A549 (cell line): ENCODE measurements around the gene AUTS2. TPM values are rescaled to one million over a fixed set of nuclear protein-coding genes. Genes with fewer than 3 reads are reported as not detected.

ENCODE experiments used
- ATAC-seq, 2 experiments: fragments of 200-7000 bp in 1 of 2; fragments of >200 bp in 1 of 2; cut with Nextera tagmentation in 1 of 2; cut with Tn5 transposase in 1 of 2; 3 replicates each; pipeline versions ENCODE4 v1.8.0 to v1.9.1; 2018 to 2020; ENCODE audit warnings: mild to moderate bottlenecking in 1 of 2, moderate library complexity in 1 of 2
- CTCF ChIA-PET: fragments of 300-600 bp; sonication (Branson Sonifier 250); formaldehyde crosslinking; extraction: SDS; loops from one replicate; lab custom pipeline; 2021; ENCODE audit warnings: antibody characterized with exemption, inconsistent platforms; lab: Yijun Ruan, JAX
- POLR2A ChIA-PET: fragments of 350-600 bp; formaldehyde crosslinking; extraction: SDS; loops from one replicate; lab custom pipeline; 2021; ENCODE audit warnings: antibody characterized with exemption, inconsistent platforms; lab: Yijun Ruan, JAX
- DNase-seq, 2 experiments: peaks; one replicate each; pipeline versions ENCODE4 v3.0.0 to v3.0.0-alpha.2; 2011 to 2016; ENCODE audit warnings: low read depth in 1 of 2, low spot score in 1 of 2
- FAIRE-seq: peaks from 2 replicates; lab custom pipeline; 2011; peaks lifted over from hg19 to GRCh38; lab: Jason Lieb, UNC
- H3K27ac ChIP-seq, 2 experiments: fragments of >200 bp; sonication (Bioruptor Twin); formaldehyde crosslinking; 3 replicates each; pipeline ENCODE4 v1.5.1; 2016 to 2017
- H3K4me1 ChIP-seq: fragments of >200 bp; sonication (Bioruptor Twin); formaldehyde crosslinking; 3 replicates; pipeline ENCODE4 v1.6.1; 2016
- H3K4me2 ChIP-seq: fragments of >200 bp; sonication (Bioruptor Twin); formaldehyde crosslinking; 3 replicates; pipeline ENCODE4 v1.6.1; 2016
- H3K4me3 ChIP-seq: fragments of >200 bp; sonication (Bioruptor Twin); formaldehyde crosslinking; 3 replicates; pipeline ENCODE4 v1.5.1; 2016
- H3K9me3 ChIP-seq: fragments of >200 bp; sonication (Bioruptor Twin); formaldehyde crosslinking; 3 replicates; pipeline ENCODE4 v1.6.1; 2016
- CHD2 ChIP-seq: fragments of 150-350 bp; IDR thresholded peaks from 2 replicates; pipeline ENCODE4 v1.6.1; 2014; ENCODE audit warnings: low read length; ENCODE audit not compliant: partially characterized antibody
- EHF ChIP-seq: fragments of 250-450 bp; sonication (Bioruptor Pico); IDR thresholded peaks from 2 replicates; pipeline ENCODE4 v1.5.0; 2020; ENCODE audit warnings: mild to moderate bottlenecking
- EHMT2 ChIP-seq: fragments of 200-600 bp; sonication (generic); IDR thresholded peaks from 2 replicates; pipeline ENCODE4 v1.6.1; 2016; ENCODE audit warnings: antibody characterized with exemption, low read depth, mild to moderate bottlenecking, moderate library complexity
- ESRRA ChIP-seq: fragments of 150-350 bp; IDR thresholded peaks from 2 replicates; pipeline ENCODE4 v1.6.1; 2014; ENCODE audit warnings: mild to moderate bottlenecking, low read length, borderline replicate concordance
- FOSL2 ChIP-seq, 2 experiments: fragments of 450-650 bp in 1 of 2; fragments of >200 bp in 1 of 2; sonication (Bioruptor Twin) in 1 of 2; formaldehyde crosslinking; IDR thresholded peaks; 2 replicates each; pipeline versions ENCODE4 v1.5.0 to v1.6.1; 2016 to 2020; ENCODE audit warnings: mild to moderate bottlenecking in 1 of 2, moderate library complexity in 1 of 2
- GATA3 ChIP-seq: IDR thresholded peaks from 2 replicates; pipeline ENCODE4 v1.6.1; 2012; ENCODE audit warnings: borderline replicate concordance
- KDM1A ChIP-seq: fragments of 200-600 bp; sonication (generic); IDR thresholded peaks from 2 replicates; pipeline ENCODE4 v1.6.1; 2016; ENCODE audit warnings: low read depth, mild to moderate bottlenecking
- MAZ ChIP-seq: fragments of 150-350 bp; IDR thresholded peaks from 2 replicates; pipeline ENCODE4 v1.6.1; 2014; ENCODE audit warnings: antibody characterized with exemption, low read depth, low read length, borderline replicate concordance
- MYC ChIP-seq: IDR thresholded peaks from 2 replicates; pipeline ENCODE4 v1.6.1; 2012; ENCODE audit warnings: mild to moderate bottlenecking, inconsistent platforms, low read length, improper control_type of control experiment, borderline replicate concordance
- NFE2L2 ChIP-seq: fragments of 150-350 bp; conservative IDR thresholded peaks from 2 replicates; pipeline ENCODE4 v1.6.1; 2014; ENCODE audit warnings: low read length
- NR3C1 ChIP-seq: fragments of >200 bp; sonication (Bioruptor Twin); formaldehyde crosslinking; IDR thresholded peaks from 3 replicates; pipeline ENCODE4 v1.6.1; 2017
- PHF8 ChIP-seq: fragments of 200-600 bp; sonication (generic); IDR thresholded peaks from 2 replicates; pipeline ENCODE4 v1.6.1; 2016; ENCODE audit warnings: low read depth, mild to moderate bottlenecking, antibody characterized with exemption, moderate library complexity, borderline replicate concordance
- RFX5 ChIP-seq: fragments of 450-650 bp; IDR thresholded peaks from 2 replicates; pipeline ENCODE4 v1.7.1; 2014; ENCODE audit warnings: antibody characterized with exemption, mild to moderate bottlenecking, moderate library complexity
- SREBF2 ChIP-seq: fragments of 450-650 bp; IDR thresholded peaks from 2 replicates; pipeline ENCODE4 v1.6.1; 2014; ENCODE audit warnings: mild to moderate bottlenecking, moderate library complexity
- ZFP36 ChIP-seq: fragments of 450-650 bp; IDR thresholded peaks from 2 replicates; pipeline ENCODE4 v1.6.1; 2014; ENCODE audit warnings: borderline replicate concordance; ENCODE audit not compliant: partially characterized antibody
- WGBS: methylation state at CpG from one replicate; pipeline ENCODE4 v1.1.6; 2017; ENCODE audit errors: missing lambda C conversion rate; 5-methylcytosine and 5-hydroxymethylcytosine counted together
- polyA plus RNA-seq, 4 experiments: library from polyadenylated mRNA; depleted of rRNA in 3 of 4; stranded (reverse); fragments of >200 nt; fragmentation: RNase III in 1 of 4; extraction: RNeasy Plus Mini Kit Qiagen cat#74134 plus additional on column Dnase treatment in 1 of 4; gene quantifications; 2 replicates in 3 of 4; 3 replicates in 1 of 4; pipeline ENCODE4 v1.2.3, GENCODE V29; 2011 to 2017
- TF ChIP-seq, protein P1 (sequence below): fragments of >200 bp; sonication (Bioruptor Twin); formaldehyde crosslinking; IDR thresholded peaks from 3 replicates; pipeline ENCODE4 v1.6.1; 2016
- TF ChIP-seq, protein P2 (sequence below): IDR thresholded peaks from 2 replicates; pipeline ENCODE4 v1.6.1; 2012; ENCODE audit warnings: low read depth, borderline replicate concordance
- TF ChIP-seq, protein P3 (sequence below): fragments of 150-350 bp; IDR thresholded peaks from 2 replicates; pipeline ENCODE4 v1.6.1; 2014; ENCODE audit warnings: low read depth, mild to moderate bottlenecking, low read length

Gene AUTS2
- polyA plus RNA-seq, 2 of the 4 experiments (the other 2 are of a cell fraction), result 1.6 to 3.6 TPM

DNA sequence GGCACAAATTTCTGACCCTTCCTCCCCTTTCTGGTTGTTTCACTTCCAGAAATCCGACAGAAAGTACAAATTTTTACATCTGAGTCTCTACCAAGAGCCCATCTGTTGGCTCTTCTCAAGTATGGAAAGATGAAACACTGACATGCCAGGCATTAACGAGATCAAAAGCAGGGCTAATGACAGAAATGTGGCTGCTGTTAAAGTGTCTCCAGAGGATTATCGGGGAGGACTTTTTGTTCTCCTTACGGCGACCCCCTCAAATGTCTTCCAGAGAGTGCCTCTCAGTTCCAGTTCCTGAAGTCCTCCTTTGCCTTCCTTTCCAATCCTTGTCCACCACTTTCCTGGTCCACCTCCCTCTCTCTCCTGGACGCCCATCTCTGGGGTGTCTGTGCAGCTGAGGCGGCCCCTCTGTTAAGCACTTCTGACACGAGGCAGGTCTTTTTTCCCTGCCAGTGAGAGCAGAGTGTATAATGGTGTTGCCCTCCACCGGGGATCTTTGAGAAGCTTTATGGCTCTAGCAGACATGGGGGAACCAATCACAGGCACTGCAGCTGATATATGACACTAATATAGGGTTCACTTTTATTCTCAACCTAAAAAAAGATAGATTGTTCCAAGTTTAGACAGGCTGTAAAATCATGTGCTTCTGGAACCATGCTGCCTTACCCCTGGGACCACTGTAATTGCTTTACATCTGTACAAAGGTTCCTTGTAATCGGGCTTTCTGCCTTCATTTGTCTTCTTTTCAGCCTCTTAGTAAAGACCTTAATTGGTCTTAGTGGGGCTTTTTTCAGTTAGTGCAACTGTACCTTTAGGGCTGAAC lies 757.1 kb downstream of the AUTS2 start (continued):
- TF ChIP-seq EHF (CRISPR knock-in tag), result no peak
- no peak for TF ChIP-seq ESRRA
- TF ChIP-seq NR3C1, result no peak
- TF ChIP-seq, protein P1, sequence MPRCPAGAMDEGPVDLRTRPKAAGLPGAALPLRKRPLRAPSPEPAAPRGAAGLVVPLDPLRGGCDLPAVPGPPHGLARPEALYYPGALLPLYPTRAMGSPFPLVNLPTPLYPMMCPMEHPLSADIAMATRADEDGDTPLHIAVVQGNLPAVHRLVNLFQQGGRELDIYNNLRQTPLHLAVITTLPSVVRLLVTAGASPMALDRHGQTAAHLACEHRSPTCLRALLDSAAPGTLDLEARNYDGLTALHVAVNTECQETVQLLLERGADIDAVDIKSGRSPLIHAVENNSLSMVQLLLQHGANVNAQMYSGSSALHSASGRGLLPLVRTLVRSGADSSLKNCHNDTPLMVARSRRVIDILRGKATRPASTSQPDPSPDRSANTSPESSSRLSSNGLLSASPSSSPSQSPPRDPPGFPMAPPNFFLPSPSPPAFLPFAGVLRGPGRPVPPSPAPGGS, result no peak
- no peak for TF ChIP-seq PHF8

DNA sequence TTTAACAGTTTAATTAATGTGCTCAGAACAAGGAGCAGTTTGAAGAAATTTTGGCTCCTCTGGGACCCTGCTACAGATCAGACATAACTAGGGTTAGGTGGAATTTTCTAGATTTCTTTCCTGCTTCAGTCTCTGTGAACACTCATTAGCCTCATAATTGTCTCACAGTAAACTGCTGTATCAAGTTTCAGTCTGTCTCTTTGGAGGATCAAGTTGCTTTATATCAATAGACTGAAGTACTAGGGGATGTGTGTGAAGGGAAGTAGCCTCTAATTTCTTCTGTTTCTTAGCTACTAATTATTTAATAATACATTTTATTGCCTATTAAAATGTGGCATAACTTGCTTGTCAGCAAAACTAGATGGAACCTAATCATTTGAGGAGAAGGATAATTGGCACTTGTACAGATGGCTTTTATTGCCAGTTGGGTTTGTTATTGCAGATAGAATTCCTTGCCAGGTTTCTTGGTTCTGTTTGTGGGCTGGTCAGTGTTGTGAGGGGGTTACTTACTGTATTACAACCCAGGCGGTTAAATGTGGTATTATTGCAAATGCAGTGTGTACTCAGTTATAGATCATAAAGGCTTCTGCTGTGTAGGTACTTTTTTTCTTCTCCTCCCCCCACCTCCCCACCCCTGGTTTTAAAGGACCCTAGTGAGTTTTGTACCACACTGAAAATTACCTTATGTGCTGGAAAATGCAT lies 758.0 kb downstream of the AUTS2 start:
- Histone ChIP-seq H3K4me2 (no peak overlapping the region), H3K9me3 (no peaks in the 10 kb centered on the region), H3K27ac (no peak overlapping the region), H3K4me3 (no peak overlapping the region), H3K4me1 (no peaks in the 10 kb centered on the region)
- ATAC-seq (no peak), DNase-seq (no peak), FAIRE-seq (no peak)
- ChIA-PET CTCF (no interaction called here), POLR2A (no interaction called here)
- 96% methylated on average over 1 of the region's 1 CpG for WGBS
- no peak for TF ChIP-seq CHD2
- TF ChIP-seq MYC, result no peak
- TF ChIP-seq RFX5, result no peak
- TF ChIP-seq SREBF2, result no peak
- TF ChIP-seq, protein P2, sequence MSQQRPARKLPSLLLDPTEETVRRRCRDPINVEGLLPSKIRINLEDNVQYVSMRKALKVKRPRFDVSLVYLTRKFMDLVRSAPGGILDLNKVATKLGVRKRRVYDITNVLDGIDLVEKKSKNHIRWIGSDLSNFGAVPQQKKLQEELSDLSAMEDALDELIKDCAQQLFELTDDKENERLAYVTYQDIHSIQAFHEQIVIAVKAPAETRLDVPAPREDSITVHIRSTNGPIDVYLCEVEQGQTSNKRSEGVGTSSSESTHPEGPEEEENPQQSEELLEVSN, result no peak
- TF ChIP-seq ZFP36, result no peak

DNA sequence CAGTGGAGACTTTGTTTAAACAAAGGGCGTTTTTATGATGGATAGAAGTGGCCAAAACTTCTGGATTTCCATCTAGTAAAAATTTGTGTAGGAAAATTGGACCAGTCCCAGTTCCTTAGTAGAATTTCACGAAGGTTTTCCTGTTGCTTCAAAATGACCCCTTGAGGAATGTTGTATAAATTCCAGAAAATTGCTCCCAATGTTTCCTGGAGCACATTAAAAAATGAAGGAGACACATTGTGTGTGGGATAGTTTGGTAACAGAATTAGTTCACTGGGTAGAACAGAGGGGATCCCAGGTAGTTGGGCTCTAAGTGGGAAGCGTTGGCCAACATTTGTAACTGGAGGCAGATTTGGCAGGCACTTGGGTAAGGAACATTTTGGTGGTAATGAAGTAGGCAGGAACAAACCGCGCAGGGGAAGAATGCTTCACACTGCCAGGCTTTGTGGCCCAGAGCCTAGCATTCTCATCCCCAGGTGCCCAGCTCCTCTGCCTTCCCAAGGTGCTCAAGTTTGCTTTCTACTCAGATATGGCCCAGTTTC lies 758.6 kb downstream of the AUTS2 start:
- H3K9me3 ChIP-seq, result no peaks in the 10 kb centered on the region
- FAIRE-seq (no peak), ATAC-seq (no peak), DNase-seq (no peak)
- WGBS, result 40% methylated on average over 5 of the region's 5 CpGs
- H3K4me3 ChIP-seq, result no peak overlapping the region
- TF ChIP-seq, protein P3, sequence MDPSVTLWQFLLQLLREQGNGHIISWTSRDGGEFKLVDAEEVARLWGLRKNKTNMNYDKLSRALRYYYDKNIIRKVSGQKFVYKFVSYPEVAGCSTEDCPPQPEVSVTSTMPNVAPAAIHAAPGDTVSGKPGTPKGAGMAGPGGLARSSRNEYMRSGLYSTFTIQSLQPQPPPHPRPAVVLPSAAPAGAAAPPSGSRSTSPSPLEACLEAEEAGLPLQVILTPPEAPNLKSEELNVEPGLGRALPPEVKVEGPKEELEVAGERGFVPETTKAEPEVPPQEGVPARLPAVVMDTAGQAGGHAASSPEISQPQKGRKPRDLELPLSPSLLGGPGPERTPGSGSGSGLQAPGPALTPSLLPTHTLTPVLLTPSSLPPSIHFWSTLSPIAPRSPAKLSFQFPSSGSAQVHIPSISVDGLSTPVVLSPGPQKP, result no peak
- TF ChIP-seq EHMT2, result no peak
- no peak for TF ChIP-seq MAZ
- no peaks in the 10 kb centered on the region for H3K4me1 ChIP-seq
- POLR2A ChIA-PET, result no interaction called here
- H3K4me2 ChIP-seq, result no peak overlapping the region
- CTCF ChIA-PET, result no interaction called here
- H3K27ac ChIP-seq, result no peak overlapping the region

DNA sequence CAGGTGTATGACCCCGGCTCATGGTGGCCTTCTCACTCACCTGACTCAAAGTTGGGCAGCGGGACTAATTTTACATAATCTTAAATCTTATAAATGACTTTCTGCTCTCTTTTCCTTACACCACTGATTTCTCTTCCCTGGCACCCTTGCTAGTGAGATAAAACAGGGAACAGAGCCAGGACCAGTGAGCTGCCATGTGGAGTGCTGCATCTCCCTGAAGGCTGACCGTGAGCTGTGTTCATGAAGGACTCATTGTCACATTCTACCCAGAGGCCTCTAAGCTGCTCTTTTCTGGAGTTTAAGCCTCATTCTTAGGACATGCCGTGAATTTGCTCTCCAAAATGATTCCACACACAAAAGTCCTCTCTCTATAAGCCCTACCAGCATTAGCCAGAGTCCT lies 762.3 kb downstream of the AUTS2 start:
- ATAC-seq (no peak), FAIRE-seq (no peak), DNase-seq (no peak)
- 27% methylated on average over 4 of the region's 4 CpGs for WGBS
- POLR2A ChIA-PET, result no interaction called here
- no peak overlapping the region for H3K27ac ChIP-seq
- CTCF ChIA-PET, result no interaction called here
- H3K4me3 ChIP-seq, result no peak overlapping the region
- no peaks in the 10 kb centered on the region for H3K4me1 ChIP-seq
- no peak for TF ChIP-seq NFE2L2
- no peak for TF ChIP-seq KDM1A
- no peak for TF ChIP-seq PHF8
- no peak for TF ChIP-seq GATA3
- TF ChIP-seq EHF (CRISPR knock-in tag), result no peak
- no peak for TF ChIP-seq FOSL2 (IDR thresholded peaks at IDR 0.05)
- no peak for TF ChIP-seq FOSL2 (CRISPR knock-in tag; IDR thresholded peaks at IDR 0.05)
- no peaks in the 10 kb centered on the region for H3K9me3 ChIP-seq
- H3K4me2 ChIP-seq, result no peak overlapping the region
